Activated CD4-positive, alpha-beta T cell treated with anti-CD3 and anti-CD28 coated beads, Interleukin-2, amount 50 U/mL, for 4 hours (primary cell): ENCODE data around the gene PARVB.

ENCODE experiments used
- DNase-seq, 2 experiments: peaks; one replicate each; pipeline ENCODE4 v3.0.0-alpha.2; 2020

PARVB gene

GRCh38 chr22:44063462-44064371 is 39.6 kb downstream of the PARVB start:
- no peak for DNase-seq

DNA sequence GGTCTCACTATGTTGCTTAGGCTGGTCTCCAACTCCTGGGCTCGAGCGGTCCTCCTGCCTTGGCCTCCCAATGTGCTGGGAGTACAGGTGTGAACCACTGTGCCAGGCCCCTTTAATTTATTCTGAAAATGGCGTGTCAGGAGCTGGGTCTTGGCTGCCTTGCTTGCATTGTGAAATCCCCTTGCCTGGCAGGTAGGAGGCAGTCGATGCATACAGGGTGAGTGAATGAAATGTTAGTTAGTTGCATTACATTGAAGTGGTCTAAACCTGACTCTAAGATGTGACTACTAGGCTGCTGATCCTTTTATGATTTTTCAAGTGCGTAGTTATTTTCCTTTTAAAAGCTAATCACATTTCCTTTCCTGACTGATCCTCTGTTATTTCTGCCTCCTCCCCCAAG is 42.9 kb downstream of the PARVB start:
- DNase-seq: no peak

DNA sequence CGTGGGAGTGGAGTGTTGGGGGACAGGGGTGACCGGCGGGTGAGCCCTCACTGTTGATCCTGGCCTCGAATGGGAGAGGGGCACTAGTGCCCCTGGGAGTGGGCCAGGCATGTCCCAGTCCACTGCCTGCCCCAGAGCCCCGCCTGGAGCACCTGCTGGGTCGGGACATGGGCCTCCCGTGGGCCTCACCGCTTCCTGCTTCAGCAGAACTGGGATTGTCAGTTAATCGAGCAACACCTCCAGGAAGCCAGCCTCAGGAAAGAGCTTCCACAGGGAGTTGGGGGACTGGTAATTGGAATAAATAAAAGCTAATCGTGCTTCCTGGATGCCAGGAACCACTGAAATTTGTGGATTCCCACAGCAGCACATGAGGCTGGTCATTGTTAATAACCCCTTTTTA is 43.8 kb downstream of the PARVB start:
- DNase-seq: no peak

DNA sequence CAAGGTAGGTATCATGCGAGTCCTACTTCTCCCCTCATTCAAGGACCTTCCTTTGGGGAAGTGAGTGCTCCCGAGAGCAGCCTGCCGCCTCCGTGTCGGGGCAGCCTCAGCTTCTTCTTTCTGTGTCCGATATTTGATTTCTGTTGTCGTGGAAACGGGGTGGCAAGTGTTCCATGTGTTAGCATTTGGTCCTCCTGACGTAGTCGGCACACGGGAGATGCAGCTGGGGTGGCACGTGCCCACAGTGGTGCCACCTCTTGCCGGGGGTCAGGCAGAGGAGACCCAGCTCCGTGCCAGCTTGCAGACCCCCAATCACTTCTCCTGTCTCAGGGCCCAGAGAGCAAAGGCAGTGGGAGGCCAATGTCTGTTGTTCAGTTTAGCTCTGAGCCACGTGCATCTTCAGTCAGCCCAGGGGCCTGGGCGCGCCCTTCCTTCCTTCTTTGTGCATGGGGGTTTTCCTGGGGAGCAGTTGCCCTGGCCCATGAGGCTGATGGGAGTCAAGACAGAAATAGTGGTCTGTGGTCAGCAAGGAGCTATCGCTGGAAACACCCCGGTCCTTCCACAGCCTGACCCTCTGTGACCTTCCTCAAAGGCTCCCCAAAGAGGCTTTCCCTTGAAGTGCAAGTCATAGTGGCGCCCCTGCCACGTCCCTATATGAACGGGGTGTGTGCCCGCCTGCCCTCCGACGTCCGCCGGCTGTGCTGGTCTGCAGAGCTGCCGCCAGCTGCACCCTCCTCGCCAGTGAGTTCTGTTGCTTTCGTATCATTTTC is 44.5 kb downstream of the PARVB start:
- no peak for DNase-seq

DNA sequence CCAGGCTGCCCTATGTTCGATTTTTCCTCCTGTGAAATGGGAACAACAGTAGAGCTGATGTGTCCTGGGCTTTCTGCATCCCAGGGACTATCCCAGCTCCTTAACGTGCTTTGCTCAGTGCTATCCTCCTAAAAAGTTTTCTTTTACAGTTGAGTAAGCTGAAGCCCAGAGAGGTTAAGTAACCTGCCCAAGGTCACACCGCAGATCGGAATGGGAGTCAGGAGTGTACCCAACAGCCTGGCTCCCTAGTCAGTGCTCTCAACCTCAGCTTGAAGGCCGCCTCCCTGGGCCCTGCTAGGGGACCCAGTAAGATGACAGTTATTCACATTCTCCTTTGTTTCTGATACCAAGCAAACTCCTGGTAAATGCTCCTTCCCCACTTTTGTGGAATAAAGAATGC is 45.9 kb downstream of the PARVB start:
- DNase-seq: no peak

DNA sequence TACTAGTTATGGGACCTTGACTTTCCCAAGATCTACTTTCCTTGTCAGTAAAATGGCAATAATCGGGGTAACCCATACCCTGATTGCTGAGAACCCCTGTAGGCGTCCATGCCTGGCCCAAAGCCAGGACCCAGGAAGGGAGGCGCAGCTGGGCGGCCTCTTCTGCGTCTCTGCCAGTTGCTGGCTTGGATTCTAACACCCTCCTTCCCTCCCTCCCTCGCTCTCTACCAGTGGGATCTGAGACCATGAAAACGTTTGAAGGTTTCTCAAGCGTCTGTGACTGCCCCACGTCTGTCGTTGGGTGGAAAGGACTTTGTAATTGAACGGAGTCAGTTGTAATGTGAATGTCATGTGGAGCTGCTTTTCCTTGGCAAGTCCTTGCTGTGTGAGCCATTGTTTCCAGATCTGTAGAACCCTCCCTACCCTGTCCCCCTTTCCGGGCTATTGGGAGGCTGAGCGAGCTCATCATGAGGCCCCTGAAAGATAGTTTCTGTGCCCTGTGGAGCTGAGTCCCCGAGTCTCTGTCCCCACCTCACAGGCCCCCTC is 47.8 kb downstream of the PARVB start:
- DNase-seq: no peak

DNA sequence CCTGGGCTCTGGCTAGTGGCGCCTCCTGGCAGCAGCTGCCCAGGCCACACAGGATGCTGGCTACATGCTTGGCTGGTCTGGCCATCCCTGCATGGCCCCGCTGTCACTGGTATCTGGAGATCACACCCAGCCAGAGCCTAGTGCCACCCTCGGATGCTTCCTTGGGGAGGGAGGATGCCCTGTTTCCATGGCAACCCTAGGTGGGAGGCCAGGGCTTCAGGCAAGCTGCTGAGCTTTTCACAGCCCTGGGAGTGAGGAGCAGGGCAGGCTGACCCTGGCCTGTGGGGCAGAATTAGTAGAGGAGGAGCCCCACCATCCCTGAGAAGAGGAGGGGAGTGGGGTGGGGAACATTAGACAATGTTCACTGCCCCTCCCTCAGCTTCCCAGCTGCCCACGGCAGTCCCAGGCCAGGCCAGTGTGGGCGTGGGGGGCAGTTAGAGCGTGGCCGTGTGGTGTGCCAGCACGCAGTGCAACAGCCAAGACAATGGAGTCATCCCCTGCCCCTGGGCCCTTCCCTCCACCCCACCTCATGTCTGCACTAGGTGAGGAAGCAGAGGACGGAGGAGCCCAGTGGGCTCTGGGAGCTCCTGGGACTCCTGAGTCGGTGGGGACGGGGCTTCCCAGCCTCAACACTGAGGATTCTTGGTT is 50.4 kb downstream of the PARVB start:
- no peak for DNase-seq

- DNase-seq: no peak
Measured at GRCh38 chr22:44075022-44075421, 50.9 kb downstream of the PARVB start.

- no peak for DNase-seq
Measured at GRCh38 chr22:44075670-44076069, 51.6 kb downstream of the PARVB start.

GRCh38 chr22:44076825-44077224 is 52.7 kb downstream of the PARVB start:
- no peak for DNase-seq

DNA sequence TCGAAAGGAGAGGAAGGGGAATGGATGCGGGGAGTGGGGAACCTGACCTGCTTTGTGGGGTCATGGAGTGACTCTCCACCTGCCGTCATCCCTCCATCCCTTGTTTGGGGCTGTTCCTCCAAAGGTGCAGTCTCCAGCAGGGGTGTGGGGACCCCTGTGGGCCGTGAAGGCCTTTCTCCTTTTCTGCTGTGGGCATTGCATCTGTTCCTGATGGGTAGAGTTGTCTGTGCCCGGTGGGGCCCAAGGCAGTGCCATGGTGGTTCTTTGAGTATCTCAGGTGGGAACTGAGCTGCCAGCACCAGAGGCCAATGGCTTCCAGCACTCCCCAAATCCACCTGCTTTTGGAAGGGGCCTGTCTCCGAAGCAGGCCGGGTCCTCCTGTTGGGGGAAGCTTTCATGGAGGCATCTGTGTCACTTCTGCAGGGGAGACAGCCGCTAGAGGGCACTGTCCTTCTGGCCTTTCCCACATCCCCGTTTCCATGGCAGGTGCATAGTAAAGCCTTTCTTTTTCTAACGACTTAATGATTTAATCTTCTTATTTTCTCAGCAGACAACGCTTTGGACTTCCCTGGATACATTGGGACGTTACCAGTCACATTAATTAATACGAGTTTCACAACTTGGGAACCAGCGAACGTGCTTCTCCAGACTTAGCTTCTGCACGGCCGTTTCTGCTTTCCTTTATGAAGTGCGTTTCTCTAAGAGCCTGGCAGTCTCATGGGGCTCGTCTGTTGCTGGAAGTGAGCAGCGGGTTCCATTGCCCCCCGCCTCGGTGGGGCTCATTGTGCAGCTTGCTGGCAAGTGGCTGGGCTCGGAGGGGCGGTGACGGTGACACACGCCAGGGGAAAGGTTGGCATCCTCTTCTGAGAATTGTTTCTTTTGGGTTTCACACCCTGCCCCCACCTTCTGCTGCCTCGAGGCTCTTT is 57.1 kb downstream of the PARVB start:
- peak; percentile 65 to 66 for DNase-seq

- no peak for DNase-seq
Measured at GRCh38 chr22:44082801-44083200, 58.7 kb downstream of the PARVB start.

DNA sequence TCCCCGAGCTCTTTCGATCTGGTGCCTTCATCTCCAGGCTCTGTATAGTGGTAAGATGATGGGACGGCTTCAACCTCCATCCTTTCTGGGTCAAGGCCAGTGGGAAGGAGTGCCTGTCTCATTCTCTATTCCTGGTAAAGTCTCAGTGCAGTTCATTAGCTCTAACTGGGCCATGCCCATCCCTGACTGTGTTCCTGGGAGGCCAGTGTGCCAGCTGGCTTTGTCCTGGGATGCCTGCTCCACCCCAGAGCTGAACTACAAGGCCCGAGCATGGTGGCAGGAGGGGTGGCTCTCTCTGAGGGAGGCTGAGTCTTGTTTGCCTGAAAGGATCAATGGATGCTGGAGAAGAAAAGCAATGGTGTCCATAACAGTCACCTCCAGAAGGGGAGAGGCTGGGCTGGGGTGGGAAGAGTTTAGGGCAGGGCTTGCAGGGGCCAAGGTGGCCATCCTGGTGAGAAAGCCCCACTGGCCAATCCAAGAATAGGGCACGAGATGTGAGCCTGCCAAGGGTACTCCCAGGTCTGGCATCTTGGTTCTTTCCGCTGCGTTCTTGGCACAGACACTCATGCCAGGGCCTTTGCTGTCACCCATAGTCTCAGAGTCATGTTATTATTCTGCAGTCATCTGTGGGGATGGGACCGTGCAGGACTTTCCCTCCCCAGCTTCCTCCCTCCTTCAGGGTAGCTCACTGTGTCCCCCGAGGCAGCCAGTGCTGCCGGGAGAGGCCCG is 60.1 kb downstream of the PARVB start:
- no peak for DNase-seq

GRCh38 chr22:44085743-44086270 is 61.7 kb downstream of the PARVB start:
- DNase-seq: no peak

DNA sequence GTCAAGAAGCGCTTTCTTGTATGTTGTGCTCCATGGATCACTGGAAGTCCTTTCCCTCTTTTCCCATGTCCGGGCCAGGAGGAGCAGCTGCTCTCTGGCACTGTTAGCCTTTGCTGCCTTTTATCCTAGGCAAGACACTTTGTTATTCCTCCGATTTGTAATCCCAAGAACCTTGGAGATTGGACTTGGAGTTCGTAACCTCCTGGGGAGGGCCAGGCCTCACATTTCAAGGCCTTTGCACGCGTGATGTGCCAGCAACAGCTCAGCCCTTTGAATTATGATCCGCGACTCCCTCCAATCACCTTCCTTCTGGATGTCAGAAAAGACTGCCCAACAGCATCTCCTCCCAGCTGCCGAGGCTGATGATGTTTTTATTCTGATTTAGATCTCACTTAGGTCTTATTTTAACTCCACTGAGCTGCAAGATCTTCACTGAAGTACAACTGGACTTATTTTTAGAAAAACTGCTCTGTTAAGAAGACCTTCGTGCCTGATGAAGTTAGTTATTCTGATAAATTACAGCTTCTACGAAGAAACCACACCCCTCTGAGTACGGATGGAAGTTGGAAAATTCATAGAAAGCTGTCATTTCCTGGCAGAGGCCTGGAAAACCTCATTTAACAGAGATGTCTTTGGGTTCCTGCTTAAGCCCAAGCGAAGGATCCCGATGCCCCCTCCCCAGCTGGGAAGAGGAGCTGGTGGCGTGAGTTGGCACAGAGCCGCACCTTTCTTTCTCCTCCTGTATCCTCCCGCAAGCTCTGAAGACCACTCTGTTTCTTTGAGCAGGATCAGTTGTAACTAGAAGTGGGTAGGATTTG is 62.4 kb downstream of the PARVB start:
- no peak for DNase-seq

- no peak for DNase-seq
Measured at GRCh38 chr22:44087089-44087430, 63.0 kb downstream of the PARVB start.

DNA sequence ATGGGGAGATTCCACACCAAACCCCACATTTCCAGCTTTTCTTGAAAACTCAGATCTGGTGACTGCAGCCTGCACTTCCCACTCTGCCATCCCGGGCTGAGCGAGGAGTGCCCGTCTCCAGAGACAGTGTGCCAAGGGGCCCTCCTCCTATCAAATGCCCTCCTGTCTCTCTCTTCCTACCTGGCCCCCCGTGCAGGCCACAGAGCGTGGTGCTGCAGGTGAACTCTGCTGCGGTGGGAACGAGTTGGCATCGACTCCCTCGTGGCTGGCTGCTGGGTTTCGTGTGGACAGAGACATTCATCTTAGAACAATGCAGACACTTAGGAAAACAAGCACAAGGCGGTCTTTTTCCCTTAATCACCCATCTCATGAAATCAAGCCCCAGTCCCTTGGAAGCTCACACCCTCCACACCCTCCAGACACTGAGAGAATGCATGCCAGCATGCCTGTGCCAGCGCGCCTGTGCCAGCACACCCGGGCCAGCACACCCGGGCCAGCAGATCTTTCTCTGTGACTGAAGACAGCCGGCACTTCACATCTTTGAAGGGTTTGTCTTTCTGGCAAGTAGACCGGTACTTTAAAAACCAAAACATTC is 65.0 kb downstream of the PARVB start:
- no peak for DNase-seq

DNA sequence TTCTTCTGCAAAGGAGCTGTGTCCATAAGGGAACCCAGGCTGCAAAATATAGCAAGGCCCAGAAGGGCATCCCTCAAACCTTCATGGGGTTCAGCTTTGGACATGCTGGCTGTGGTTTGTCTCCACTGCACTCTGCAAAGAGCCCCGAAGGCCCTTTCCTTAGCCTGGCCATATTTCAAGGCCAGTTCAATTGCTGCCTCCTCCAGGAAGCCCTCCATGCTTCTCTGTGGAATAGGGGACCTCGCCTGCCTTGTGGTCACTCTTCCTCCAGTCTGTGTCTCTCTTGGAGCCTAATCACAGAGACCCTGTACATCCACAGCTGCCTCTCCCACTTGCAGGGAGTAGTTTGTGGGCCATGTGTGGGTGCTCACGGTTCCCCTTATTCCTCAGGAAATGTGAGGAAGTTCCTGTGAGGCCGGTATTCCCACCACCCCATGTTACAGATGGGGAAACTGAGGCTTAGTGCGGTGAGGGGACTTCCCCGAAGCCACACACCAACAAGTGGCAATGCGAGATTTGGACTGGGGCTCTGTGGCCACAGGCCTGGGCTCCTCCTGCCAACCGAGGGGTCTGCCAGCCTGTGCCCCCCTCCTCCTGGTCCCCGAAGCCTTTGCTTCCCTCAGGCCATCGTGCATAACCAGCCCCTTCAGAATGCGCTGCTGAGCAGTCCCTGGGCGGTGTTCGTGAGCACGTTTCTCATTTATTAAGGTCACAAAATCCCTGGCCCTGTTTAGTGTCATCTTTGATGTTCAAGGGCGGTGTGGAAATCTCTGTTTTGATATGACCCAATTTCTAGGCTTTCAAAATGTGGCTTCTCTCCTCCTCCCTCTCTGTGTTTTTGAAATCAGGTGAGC is 65.8 kb downstream of the PARVB start:
- no peak for DNase-seq

GRCh38 chr22:44090571-44090905 is 66.4 kb downstream of the PARVB start:
- no peak for DNase-seq
